Glutamatergic neuron (in vitro differentiated cells): ENCODE measurements around the gene TRPM4. TPM values are rescaled to one million over a fixed set of nuclear protein-coding genes. Genes with fewer than 3 reads are reported as not detected.
"Not testable (repeated sequence)": the region's sequence is repeated elsewhere in the genome, so short reads cannot be mapped to it uniquely, and the experiment has no call there.

Experiments
- DNase-seq: peaks from one replicate; pipeline ENCODE4 v3.0.0; 2022
- H3K27ac Mint-ChIP-seq: one replicate; pipeline ENCODE4 v1.8.0; 2020; ENCODE audit warnings: mild to moderate bottlenecking, mixed read lengths, inconsistent platforms; ENCODE audit not compliant: unreplicated experiment
- H3K27me3 Mint-ChIP-seq: one replicate; pipeline ENCODE4 v1.8.0; 2020; ENCODE audit warnings: mild to moderate bottlenecking, moderate library complexity, mixed read lengths, inconsistent platforms; ENCODE audit not compliant: unreplicated experiment
- H3K36me3 Mint-ChIP-seq: one replicate; pipeline ENCODE4 v1.8.0; 2020; ENCODE audit warnings: mild to moderate bottlenecking, mixed read lengths, inconsistent platforms; ENCODE audit not compliant: unreplicated experiment
- H3K4me1 Mint-ChIP-seq: one replicate; pipeline ENCODE4 v1.8.0; 2020; ENCODE audit warnings: mild to moderate bottlenecking, low read depth, mixed read lengths, inconsistent platforms; ENCODE audit not compliant: unreplicated experiment
- H3K4me3 Mint-ChIP-seq: one replicate; pipeline ENCODE4 v1.8.0; 2020; ENCODE audit warnings: mild to moderate bottlenecking, mixed read lengths, inconsistent platforms; ENCODE audit not compliant: unreplicated experiment
- H3K9me3 Mint-ChIP-seq: one replicate; pipeline ENCODE4 v1.8.0; 2020; ENCODE audit warnings: mild to moderate bottlenecking, moderate library complexity, mixed read lengths, inconsistent platforms; ENCODE audit not compliant: unreplicated experiment
- CTCF ChIP-seq: fragments of 200-600 bp; sonication (generic); IDR thresholded peaks from one replicate; pipeline ENCODE4 v1.5.0; 2021; ENCODE audit not compliant: partially characterized antibody, unreplicated experiment
- total RNA-seq: library from RNA; stranded (reverse); fragmentation: NEBNext Ultra II Directional; extraction: Animal tissue kit (Norgen Biotek cat#: 25700); gene quantifications from one replicate; pipeline ENCODE4 v1.2.1, GENCODE V29; 2021; ENCODE audit not compliant: unreplicated experiment

Gene TRPM4
- total RNA-seq, 1 donor from 2014 or later, result 54.1 TPM

- peaks cover 37% of the 10 kb centered on the region for H3K36me3 Mint-ChIP-seq
- peaks cover 9% of the 10 kb centered on the region for H3K27me3 Mint-ChIP-seq
- TF ChIP-seq CTCF, result no peak
- no peak overlapping the region for H3K27ac Mint-ChIP-seq
- no peaks in the 10 kb centered on the region for H3K4me1 Mint-ChIP-seq
- no peak overlapping the region for H3K4me3 Mint-ChIP-seq
- DNase-seq, result no peak
- peaks cover 11% of the 10 kb centered on the region for H3K9me3 Mint-ChIP-seq
Observed at GRCh38 chr19:49180659-49181058, 23.1 kb downstream of the TRPM4 start.

GRCh38 chr19:49182010-49182847 lies 24.6 kb downstream of the TRPM4 start:
- Mint-ChIP-seq H3K27me3 (peaks cover 12% of the 10 kb centered on the region), H3K9me3 (peaks cover 11% of the 10 kb centered on the region), H3K4me3 (peak overlapping the region; percentile 34), H3K27ac (peak overlapping the region; percentile 44), H3K36me3 (peaks cover 38% of the 10 kb centered on the region)
- DNase-seq, H3K4me1 Mint-ChIP-seq: not testable (repeated sequence)

GRCh38 chr19:49182848-49183375 lies 25.3 kb downstream of the TRPM4 start:
- Mint-ChIP-seq H3K36me3 (peaks cover 38% of the 10 kb centered on the region), H3K27ac (no peak overlapping the region), H3K9me3 (peaks cover 11% of the 10 kb centered on the region), H3K4me3 (no peak overlapping the region), H3K4me1 (no peaks in the 10 kb centered on the region), H3K27me3 (peaks cover 12% of the 10 kb centered on the region)
- no peak for TF ChIP-seq CTCF
- DNase-seq, result no peak

GRCh38 chr19:49186108-49186507 lies 28.5 kb downstream of the TRPM4 start:
- Mint-ChIP-seq H3K4me3 (no peak overlapping the region), H3K36me3 (peaks cover 48% of the 10 kb centered on the region), H3K9me3 (peaks cover 11% of the 10 kb centered on the region), H3K27me3 (peaks cover 14% of the 10 kb centered on the region), H3K4me1 (no peaks in the 10 kb centered on the region), H3K27ac (no peak overlapping the region)
- DNase-seq, result no peak
- no peak for TF ChIP-seq CTCF

GRCh38 chr19:49188626-49189200 lies 31.1 kb downstream of the TRPM4 start:
- no peaks in the 10 kb centered on the region for H3K4me1 Mint-ChIP-seq
- no peak overlapping the region for H3K27ac Mint-ChIP-seq
- DNase-seq, result no peak
- TF ChIP-seq CTCF, result no peak
- H3K9me3 Mint-ChIP-seq, result no peaks in the 10 kb centered on the region
- H3K36me3 Mint-ChIP-seq, result peaks cover 34% of the 10 kb centered on the region
- peaks cover 6% of the 10 kb centered on the region for H3K27me3 Mint-ChIP-seq
- H3K4me3 Mint-ChIP-seq, result no peak overlapping the region
